ENCODE results near the gene TAS2R14.

DNA sequence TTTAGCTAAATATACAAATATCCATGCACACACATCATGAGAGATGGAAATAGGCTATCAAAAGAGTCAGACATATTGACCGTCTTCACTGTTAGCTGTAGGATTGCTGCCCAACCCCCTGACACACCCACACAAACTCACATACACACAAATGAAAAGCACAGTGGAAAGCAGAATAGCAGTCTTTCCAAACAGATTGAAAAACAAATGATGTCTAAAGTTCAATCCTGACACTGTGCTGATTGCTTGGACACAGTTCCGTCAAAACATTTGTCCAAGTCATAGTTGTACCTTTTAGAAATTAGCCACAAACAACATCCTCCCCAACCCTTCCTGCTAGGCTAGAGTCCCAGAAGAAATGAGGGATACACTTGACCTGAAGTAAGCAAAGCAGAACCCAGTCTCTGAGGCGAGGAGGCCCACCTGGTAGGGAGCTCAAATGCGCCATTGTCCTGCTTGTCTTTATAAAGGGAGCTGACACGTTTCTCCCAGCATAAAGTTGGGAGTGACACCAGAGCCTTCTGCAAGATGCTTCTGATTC lies 10.2 kb downstream of the TAS2R14 start, which contains the start of gene PRH2:
- TF ChIP-seq EZH2 (IDR thresholded peaks at IDR 0.05), result no peak
- TF ChIP-seq POLR2AphosphoS5 (IDR thresholded peaks at IDR 0.05; ENCODE audit: borderline replicate concordance, low read depth, low read length), result no peak
- no peak for TF ChIP-seq FOXP2 (optimal IDR thresholded peaks at IDR 0.05; ENCODE audit: control extremely low read depth, extremely low read length, insufficient read depth)

All from SK-N-MC (cell line).